Measurements from ENCODE around the gene ZMAT2. TPM values are rescaled to one million over a fixed set of nuclear protein-coding genes. Genes with fewer than 3 reads are reported as not detected.

Gene ZMAT2
- total RNA-seq, 1 donor from 2014 or later: 71.5 TPM

GRCh38 chr5:140725799-140726471, 25.7 kb downstream of the ZMAT2 start:
- H3K9me3 ChIP-seq (ENCODE audit: low read depth): no peaks in the 10 kb centered on the region
- Mint-ChIP-seq H3K4me1 (no peaks in the 10 kb centered on the region), H3K4me3 (peak overlapping the region; percentile 87), H3K9me3 (peaks cover 8% of the 10 kb centered on the region), H3K27ac (peak overlapping the region; percentile 77), H3K36me3 (no peaks in the 10 kb centered on the region), H3K27me3 (ENCODE audit: insufficient read depth, low read depth) (peaks cover 10% of the 10 kb centered on the region)
- no peaks in the 10 kb centered on the region for H4K20me1 ChIP-seq (ENCODE audit: low read depth)
- H2AFZ ChIP-seq (replicated peaks): peak overlapping the region; percentile 89
- H3K4me1 ChIP-seq: no peaks in the 10 kb centered on the region
- no peak overlapping the region for H3K27ac ChIP-seq
- peak overlapping the region; percentile 69 for H3K4me3 ChIP-seq
- no peak for TF ChIP-seq EZH2phosphoT487 (IDR thresholded peaks at IDR 0.05)
- TF ChIP-seq EZH2 (IDR thresholded peaks at IDR 0.05): no peak
- TF ChIP-seq CTCF (IDR thresholded peaks at IDR 0.05): no peak
- peak overlapping the region; percentile 82 for H3K4me2 ChIP-seq
- no peak overlapping the region for H3K9ac ChIP-seq
- peak; percentile 88 for DNase-seq (ENCODE audit: low spot score)
- no peaks in the 10 kb centered on the region for H3K36me3 ChIP-seq
- peaks cover 14% of the 10 kb centered on the region for H3K27me3 ChIP-seq
- peaks cover 5% of the 10 kb centered on the region for H3F3A ChIP-seq (ENCODE audit: low read depth)
- no peaks in the 10 kb centered on the region for H3K79me2 ChIP-seq (ENCODE audit: low read depth)

- peaks cover 3% of the 10 kb centered on the region for H3K4me1 Mint-ChIP-seq
- H3K36me3 Mint-ChIP-seq: no peaks in the 10 kb centered on the region
- H3K27me3 ChIP-seq: no peaks in the 10 kb centered on the region
- H3K79me2 ChIP-seq (ENCODE audit: low read depth): no peaks in the 10 kb centered on the region
- H3K27me3 Mint-ChIP-seq (ENCODE audit: insufficient read depth, low read depth): peaks cover 3% of the 10 kb centered on the region
- H3K36me3 ChIP-seq: no peaks in the 10 kb centered on the region
- DNase-seq (ENCODE audit: low spot score): no peak
- no peaks in the 10 kb centered on the region for H4K20me1 ChIP-seq (ENCODE audit: low read depth)
- peaks cover 6% of the 10 kb centered on the region for H3K9me3 Mint-ChIP-seq
- H3F3A ChIP-seq (ENCODE audit: low read depth): no peaks in the 10 kb centered on the region
- no peak overlapping the region for H3K27ac ChIP-seq
- H3K9me3 ChIP-seq (ENCODE audit: low read depth): no peaks in the 10 kb centered on the region
- no peak overlapping the region for H3K4me3 Mint-ChIP-seq
- no peaks in the 10 kb centered on the region for H3K4me1 ChIP-seq
- H3K9ac ChIP-seq: no peak overlapping the region
- no peak for TF ChIP-seq CTCF (IDR thresholded peaks at IDR 0.05)
- no peak for TF ChIP-seq EZH2 (IDR thresholded peaks at IDR 0.05)
- TF ChIP-seq EZH2phosphoT487 (IDR thresholded peaks at IDR 0.05): no peak
- H3K4me2 ChIP-seq: no peak overlapping the region
- no peak overlapping the region for H2AFZ ChIP-seq (replicated peaks)
- H3K27ac Mint-ChIP-seq: no peak overlapping the region
- no peak overlapping the region for H3K4me3 ChIP-seq
Measured at GRCh38 chr5:140733098-140733497, 32.9 kb downstream of the ZMAT2 start.

GRCh38 chr5:140734354-140734753, 34.1 kb downstream of the ZMAT2 start:
- no peak overlapping the region for H3K27ac ChIP-seq
- Mint-ChIP-seq H3K4me3 (no peak overlapping the region), H3K9me3 (peaks cover 7% of the 10 kb centered on the region), H3K36me3 (no peaks in the 10 kb centered on the region), H3K4me1 (peaks cover 3% of the 10 kb centered on the region), H3K27ac (no peak overlapping the region), H3K27me3 (ENCODE audit: insufficient read depth, low read depth) (peaks cover 3% of the 10 kb centered on the region)
- H3K79me2 ChIP-seq (ENCODE audit: low read depth): no peaks in the 10 kb centered on the region
- H3K4me3 ChIP-seq: no peak overlapping the region
- H3K9me3 ChIP-seq (ENCODE audit: low read depth): no peaks in the 10 kb centered on the region
- DNase-seq (ENCODE audit: low spot score): peak; percentile 12
- H3K9ac ChIP-seq: no peak overlapping the region
- H3K4me1 ChIP-seq: no peaks in the 10 kb centered on the region
- H3F3A ChIP-seq (ENCODE audit: low read depth): no peaks in the 10 kb centered on the region
- TF ChIP-seq EZH2 (IDR thresholded peaks at IDR 0.05) (no peak), EZH2phosphoT487 (IDR thresholded peaks at IDR 0.05) (no peak), CTCF (IDR thresholded peaks at IDR 0.05) (peak; percentile 36)
- no peak overlapping the region for H3K4me2 ChIP-seq
- H3K36me3 ChIP-seq: no peaks in the 10 kb centered on the region
- H2AFZ ChIP-seq (replicated peaks): no peak overlapping the region
- no peaks in the 10 kb centered on the region for H3K27me3 ChIP-seq
- no peaks in the 10 kb centered on the region for H4K20me1 ChIP-seq (ENCODE audit: low read depth)
